Measurements from ENCODE around the gene TNN. TPM values are rescaled to one million over a fixed set of nuclear protein-coding genes. Genes with fewer than 3 reads are reported as not detected.
A peak's percentile ranks its signal among the peaks of the same experiment; 100 is the strongest.

Gene TNN
- total and polyA plus RNA-seq, 2 donors (not counting 1 experiment from before 2014, with no cell fraction given): not detected

GRCh38 chr1:175150596-175151319 is 83.1 kb downstream of the TNN start:
- peak in 1 of 2 donors; percentile 8 for DNase-seq (ENCODE audit: low read depth in 2 of 2)
- no peak overlapping the region for H2AFZ ChIP-seq (ENCODE audit: low read length)
- H3K9me3 ChIP-seq (ENCODE audit: control insufficient read depth, insufficient read depth, low read depth, low read length): no peaks in the 10 kb centered on the region
- H3K27ac ChIP-seq (ENCODE audit: insufficient read depth, low read length): no peak overlapping the region
- no peak overlapping the region for H3K9ac ChIP-seq (ENCODE audit: insufficient read depth, low read length)
- H3K4me3 ChIP-seq (replicated peaks in 1 of 4; ENCODE audit: control extremely low read depth in 1 of 4, insufficient read depth in 1 of 4, low read depth in 3 of 4, low read length in 4 of 4): no peak overlapping the region
- no peak overlapping the region for H3K4me2 ChIP-seq (ENCODE audit: extremely low read depth, insufficient read depth, low read length)
- no peaks in the 10 kb centered on the region for H3K4me1 ChIP-seq (ENCODE audit: control insufficient read depth, extremely low read depth, insufficient read depth, low read length)
- no peaks in the 10 kb centered on the region for H3K36me3 ChIP-seq (ENCODE audit: control insufficient read depth, insufficient read depth, low read length)
- TF ChIP-seq EZH2 (IDR thresholded peaks at IDR 0.05; ENCODE audit: low read length, missing control alignments) (no peak), CTCF (conservative IDR thresholded peaks at IDR 0.05 in 1 of 2, IDR thresholded peaks at IDR 0.05 in 1 of 2; ENCODE audit: low read depth in 1 of 2, low read length in 2 of 2) (no peak)
- no peaks in the 10 kb centered on the region for H3K27me3 ChIP-seq (ENCODE audit: control insufficient read depth, insufficient read depth, low read length)
- H3K79me2 ChIP-seq (ENCODE audit: control insufficient read depth, insufficient read depth, low read length): no peaks in the 10 kb centered on the region
- H4K20me1 ChIP-seq (ENCODE audit: control insufficient read depth, extremely low read depth, insufficient read depth, low read length): no peaks in the 10 kb centered on the region

GRCh38 chr1:175152006-175152652 is 84.5 kb downstream of the TNN start:
- peak; percentile 11 to 42 for DNase-seq (ENCODE audit: low read depth in 2 of 2)

More at GRCh38 chr1:175152006-175152652, 84.5 kb downstream of the TNN start:
- Histone ChIP-seq H3K36me3 (ENCODE audit: control insufficient read depth, insufficient read depth, low read length) (no peaks in the 10 kb centered on the region), H3K79me2 (ENCODE audit: control insufficient read depth, insufficient read depth, low read length) (no peaks in the 10 kb centered on the region), H2AFZ (ENCODE audit: low read length) (no peak overlapping the region), H3K4me1 (ENCODE audit: control insufficient read depth, extremely low read depth, insufficient read depth, low read length) (no peaks in the 10 kb centered on the region), H3K9me3 (ENCODE audit: control insufficient read depth, insufficient read depth, low read depth, low read length) (no peaks in the 10 kb centered on the region), H3K27me3 (ENCODE audit: control insufficient read depth, insufficient read depth, low read length) (no peaks in the 10 kb centered on the region), H3K27ac (ENCODE audit: insufficient read depth, low read length) (no peak overlapping the region), H4K20me1 (ENCODE audit: control insufficient read depth, extremely low read depth, insufficient read depth, low read length) (no peaks in the 10 kb centered on the region), H3K4me2 (ENCODE audit: extremely low read depth, insufficient read depth, low read length) (no peak overlapping the region), H3K9ac (ENCODE audit: insufficient read depth, low read length) (no peak overlapping the region), H3K4me3 (replicated peaks in 1 of 4; ENCODE audit: control extremely low read depth in 1 of 4, insufficient read depth in 1 of 4, low read depth in 3 of 4, low read length in 4 of 4) (no peak overlapping the region)
- no peak for TF ChIP-seq EZH2 (IDR thresholded peaks at IDR 0.05; ENCODE audit: low read length, missing control alignments)
- peak; percentile 90 for TF ChIP-seq CTCF (conservative IDR thresholded peaks at IDR 0.05 in 1 of 2, IDR thresholded peaks at IDR 0.05 in 1 of 2; ENCODE audit: low read depth in 1 of 2, low read length in 2 of 2)
